ENCODE data around the gene HHAT. TPM values are rescaled to one million over a fixed set of nuclear protein-coding genes. Genes with fewer than 3 reads are reported as not detected.
A peak's percentile ranks its signal among the peaks of the same experiment; 100 is the strongest.

Gene HHAT
- total RNA-seq, 1 experiment from 2014 or later: 3.0 TPM

DNA sequence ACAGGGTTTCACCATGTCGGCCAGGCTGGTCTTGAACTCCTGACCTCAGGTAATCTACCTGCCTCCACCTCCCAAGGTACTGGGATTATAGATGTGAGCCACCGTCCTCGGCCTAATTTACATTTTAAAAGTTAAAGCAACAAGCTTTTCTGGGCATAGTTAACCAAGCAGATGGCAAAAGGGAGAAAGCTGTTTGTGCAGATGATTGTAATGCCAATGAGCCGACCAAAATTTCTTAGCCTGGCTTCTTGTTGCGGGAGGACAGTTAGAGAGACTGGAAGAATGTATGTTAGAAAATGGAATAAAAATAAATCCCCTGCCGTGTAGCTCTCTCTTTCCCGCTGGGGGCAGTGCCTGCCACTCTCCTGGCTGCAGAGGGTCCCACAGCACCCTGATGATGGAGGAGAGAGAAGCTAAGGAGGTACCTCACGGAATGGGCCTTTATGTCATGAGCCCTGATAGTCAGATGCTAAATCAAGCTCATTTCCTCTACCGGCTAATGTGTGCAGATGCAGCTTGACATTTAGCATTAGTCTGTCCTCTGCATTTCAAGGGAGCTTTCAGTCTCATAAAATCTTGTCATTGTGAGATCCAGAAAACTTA, 87.2 kb downstream of the HHAT start:
- TF ChIP-seq, protein P1, sequence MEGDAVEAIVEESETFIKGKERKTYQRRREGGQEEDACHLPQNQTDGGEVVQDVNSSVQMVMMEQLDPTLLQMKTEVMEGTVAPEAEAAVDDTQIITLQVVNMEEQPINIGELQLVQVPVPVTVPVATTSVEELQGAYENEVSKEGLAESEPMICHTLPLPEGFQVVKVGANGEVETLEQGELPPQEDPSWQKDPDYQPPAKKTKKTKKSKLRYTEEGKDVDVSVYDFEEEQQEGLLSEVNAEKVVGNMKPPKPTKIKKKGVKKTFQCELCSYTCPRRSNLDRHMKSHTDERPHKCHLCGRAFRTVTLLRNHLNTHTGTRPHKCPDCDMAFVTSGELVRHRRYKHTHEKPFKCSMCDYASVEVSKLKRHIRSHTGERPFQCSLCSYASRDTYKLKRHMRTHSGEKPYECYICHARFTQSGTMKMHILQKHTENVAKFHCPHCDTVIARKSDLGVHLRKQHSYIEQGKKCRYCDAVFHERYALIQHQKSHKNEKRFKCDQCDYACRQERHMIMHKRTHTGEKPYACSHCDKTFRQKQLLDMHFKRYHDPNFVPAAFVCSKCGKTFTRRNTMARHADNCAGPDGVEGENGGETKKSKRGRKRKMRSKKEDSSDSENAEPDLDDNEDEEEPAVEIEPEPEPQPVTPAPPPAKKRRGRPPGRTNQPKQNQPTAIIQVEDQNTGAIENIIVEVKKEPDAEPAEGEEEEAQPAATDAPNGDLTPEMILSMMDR (conservative IDR thresholded peaks at IDR 0.05; ENCODE audit: low read depth, low read length): peak; percentile 19; the same call in 1 of the 2 replicates
- no peak for TF ChIP-seq EZH2 (IDR thresholded peaks at IDR 0.05; ENCODE audit: borderline replicate concordance, low read depth, low read length, poor library complexity, severe bottlenecking)
- BruUV-seq (replicated peaks): no TSS peak
- peak; percentile 25 for DNase-seq (ENCODE audit: low spot score)
- ChIA-PET POLR2A (ENCODE audit: low non-redundant PET) (no interaction called here), CTCF (interaction anchor here (0.8 to 1.1 kb wide), 2 partner anchors 32 to 718 kb away, joined by 3 to 7 read pairs; partner anchors contain the start of gene KCNH1)
- Histone ChIP-seq H3K4me1 (ENCODE audit: insufficient read depth, low read length, poor library complexity, severe bottlenecking) (no peaks in the 10 kb centered on the region), H3K4me3 (ENCODE audit: low read depth, low read length, poor library complexity, severe bottlenecking) (no peak overlapping the region), H3K36me3 (ENCODE audit: insufficient read depth, low read length, poor library complexity, severe bottlenecking) (no peaks in the 10 kb centered on the region), H3K27ac (ENCODE audit: low read depth, low read length, poor library complexity, severe bottlenecking) (no peak overlapping the region), H3K27me3 (replicated peaks; ENCODE audit: insufficient read depth, low read depth, low read length, poor library complexity) (no peaks in the 10 kb centered on the region), H3K9me3 (ENCODE audit: low read depth, low read length, poor library complexity, severe bottlenecking) (no peaks in the 10 kb centered on the region)
- intact Hi-C loops (cut with micrococcal nuclease; ENCODE audit: unreplicated experiment): no loop called here

DNA sequence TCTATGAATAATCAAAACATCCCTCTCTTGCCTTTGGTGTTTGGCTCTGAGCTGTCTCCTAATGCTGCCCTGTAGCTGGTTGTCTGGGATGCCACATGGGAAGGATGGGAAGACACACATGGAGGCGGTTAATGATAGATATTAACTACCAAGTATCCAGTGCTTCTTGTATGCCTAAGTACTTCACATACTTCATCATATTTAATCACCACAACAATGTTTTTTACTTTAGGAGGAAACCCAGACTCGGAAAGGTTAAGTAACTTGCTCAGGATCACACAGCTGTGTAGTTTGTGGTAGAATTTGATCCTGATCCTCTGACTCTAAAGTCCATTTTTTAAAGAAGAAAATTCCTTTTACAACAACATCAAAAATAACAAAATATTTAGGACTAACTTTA, 88.0 kb downstream of the HHAT start:
- Histone ChIP-seq H3K4me1 (ENCODE audit: insufficient read depth, low read length, poor library complexity, severe bottlenecking) (no peaks in the 10 kb centered on the region), H3K4me3 (ENCODE audit: low read depth, low read length, poor library complexity, severe bottlenecking) (no peak overlapping the region), H3K36me3 (ENCODE audit: insufficient read depth, low read length, poor library complexity, severe bottlenecking) (no peaks in the 10 kb centered on the region), H3K27ac (ENCODE audit: low read depth, low read length, poor library complexity, severe bottlenecking) (no peak overlapping the region), H3K27me3 (replicated peaks; ENCODE audit: insufficient read depth, low read depth, low read length, poor library complexity) (no peaks in the 10 kb centered on the region), H3K9me3 (ENCODE audit: low read depth, low read length, poor library complexity, severe bottlenecking) (no peaks in the 10 kb centered on the region)
- no peak for DNase-seq (ENCODE audit: low spot score)
- POLR2A ChIA-PET (ENCODE audit: low non-redundant PET): interaction anchor here (0.7 kb wide), 1 partner anchor 45 kb away, joined by 3 read pairs; no protein-coding TSS in a partner anchor
- BruUV-seq (replicated peaks): no TSS peak
- TF ChIP-seq EZH2 (IDR thresholded peaks at IDR 0.05; ENCODE audit: borderline replicate concordance, low read depth, low read length, poor library complexity, severe bottlenecking): no peak
- TF ChIP-seq, protein P1 (conservative IDR thresholded peaks at IDR 0.05; ENCODE audit: low read depth, low read length): no peak
- intact Hi-C loops (cut with micrococcal nuclease; ENCODE audit: unreplicated experiment): no loop called here
- CTCF ChIA-PET: interaction anchor here (1.1 kb wide), 1 partner anchor 32 kb away, joined by 7 read pairs; no protein-coding TSS in a partner anchor

DNA sequence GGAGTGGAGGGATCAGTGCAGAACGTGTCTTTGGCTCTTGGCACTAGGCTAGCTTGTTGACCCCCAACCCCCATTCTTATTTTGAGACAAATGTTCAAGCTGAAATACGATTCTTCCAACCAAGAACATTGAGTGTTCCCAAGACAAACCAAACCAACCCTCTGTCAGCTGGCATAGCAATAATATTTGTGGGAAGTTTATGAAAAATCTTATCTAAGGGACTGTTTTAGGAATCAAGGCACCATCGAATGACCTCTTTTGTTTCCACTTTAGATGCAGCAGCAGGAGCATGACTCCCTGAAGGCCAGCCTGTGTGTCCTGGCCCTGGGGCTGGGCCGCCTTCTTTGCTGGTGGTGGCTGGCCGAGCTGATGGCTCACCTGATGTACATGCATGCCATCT, 89.2 kb downstream of the HHAT start:
- H3K4me3 ChIP-seq (ENCODE audit: low read depth, low read length, poor library complexity, severe bottlenecking): no peak overlapping the region
- BruUV-seq (replicated peaks): no TSS peak
- TF ChIP-seq EZH2 (IDR thresholded peaks at IDR 0.05; ENCODE audit: borderline replicate concordance, low read depth, low read length, poor library complexity, severe bottlenecking): no peak
- TF ChIP-seq, protein P1 (conservative IDR thresholded peaks at IDR 0.05; ENCODE audit: low read depth, low read length): no peak
- H3K27ac ChIP-seq (ENCODE audit: low read depth, low read length, poor library complexity, severe bottlenecking): no peak overlapping the region
- POLR2A ChIA-PET (ENCODE audit: low non-redundant PET): no interaction called here
- no peak for DNase-seq (ENCODE audit: low spot score)
- no peaks in the 10 kb centered on the region for H3K27me3 ChIP-seq (replicated peaks; ENCODE audit: insufficient read depth, low read depth, low read length, poor library complexity)
- CTCF ChIA-PET: no interaction called here
- intact Hi-C loops (cut with micrococcal nuclease; ENCODE audit: unreplicated experiment): no loop called here
- H3K4me1 ChIP-seq (ENCODE audit: insufficient read depth, low read length, poor library complexity, severe bottlenecking): no peaks in the 10 kb centered on the region
- H3K9me3 ChIP-seq (ENCODE audit: low read depth, low read length, poor library complexity, severe bottlenecking): no peaks in the 10 kb centered on the region
- no peaks in the 10 kb centered on the region for H3K36me3 ChIP-seq (ENCODE audit: insufficient read depth, low read length, poor library complexity, severe bottlenecking)
